GM20000 (cell line): ENCODE data around the gene CPVL.

Source experiments
- DNase-seq: peaks from one replicate; pipeline ENCODE4 v3.0.0; 2012; ENCODE audit warnings: low spot score
- TF ChIP-seq, protein P1 (sequence below): IDR thresholded peaks from 2 replicates; pipeline ENCODE4 v1.5.1; 2012; ENCODE audit warnings: mild to moderate bottlenecking, control low read depth; ENCODE audit errors: extremely low read depth, missing control alignments

Gene CPVL

DNA sequence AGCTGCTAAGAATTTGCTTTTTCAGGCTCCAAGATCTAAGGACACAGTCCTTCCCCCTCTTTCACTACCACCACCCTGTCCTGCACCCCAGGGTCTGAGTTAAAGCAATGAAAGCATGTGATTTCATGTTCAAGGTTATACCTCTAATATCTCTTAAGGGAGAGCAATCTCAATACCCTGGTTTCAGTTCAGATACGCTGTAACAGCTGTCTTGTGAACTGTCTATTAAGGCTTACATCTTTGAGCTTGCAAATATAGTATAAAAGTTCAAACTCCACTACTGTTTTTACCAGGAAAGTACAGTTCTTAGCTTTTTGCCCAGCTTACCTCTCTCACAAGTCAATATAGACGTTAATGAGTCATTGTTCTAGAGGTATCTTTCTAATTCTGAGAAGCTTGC is 2.6 kb downstream of the CPVL start:
- DNase-seq, result no peak
- TF ChIP-seq, protein P1, sequence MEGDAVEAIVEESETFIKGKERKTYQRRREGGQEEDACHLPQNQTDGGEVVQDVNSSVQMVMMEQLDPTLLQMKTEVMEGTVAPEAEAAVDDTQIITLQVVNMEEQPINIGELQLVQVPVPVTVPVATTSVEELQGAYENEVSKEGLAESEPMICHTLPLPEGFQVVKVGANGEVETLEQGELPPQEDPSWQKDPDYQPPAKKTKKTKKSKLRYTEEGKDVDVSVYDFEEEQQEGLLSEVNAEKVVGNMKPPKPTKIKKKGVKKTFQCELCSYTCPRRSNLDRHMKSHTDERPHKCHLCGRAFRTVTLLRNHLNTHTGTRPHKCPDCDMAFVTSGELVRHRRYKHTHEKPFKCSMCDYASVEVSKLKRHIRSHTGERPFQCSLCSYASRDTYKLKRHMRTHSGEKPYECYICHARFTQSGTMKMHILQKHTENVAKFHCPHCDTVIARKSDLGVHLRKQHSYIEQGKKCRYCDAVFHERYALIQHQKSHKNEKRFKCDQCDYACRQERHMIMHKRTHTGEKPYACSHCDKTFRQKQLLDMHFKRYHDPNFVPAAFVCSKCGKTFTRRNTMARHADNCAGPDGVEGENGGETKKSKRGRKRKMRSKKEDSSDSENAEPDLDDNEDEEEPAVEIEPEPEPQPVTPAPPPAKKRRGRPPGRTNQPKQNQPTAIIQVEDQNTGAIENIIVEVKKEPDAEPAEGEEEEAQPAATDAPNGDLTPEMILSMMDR, result no peak

DNA sequence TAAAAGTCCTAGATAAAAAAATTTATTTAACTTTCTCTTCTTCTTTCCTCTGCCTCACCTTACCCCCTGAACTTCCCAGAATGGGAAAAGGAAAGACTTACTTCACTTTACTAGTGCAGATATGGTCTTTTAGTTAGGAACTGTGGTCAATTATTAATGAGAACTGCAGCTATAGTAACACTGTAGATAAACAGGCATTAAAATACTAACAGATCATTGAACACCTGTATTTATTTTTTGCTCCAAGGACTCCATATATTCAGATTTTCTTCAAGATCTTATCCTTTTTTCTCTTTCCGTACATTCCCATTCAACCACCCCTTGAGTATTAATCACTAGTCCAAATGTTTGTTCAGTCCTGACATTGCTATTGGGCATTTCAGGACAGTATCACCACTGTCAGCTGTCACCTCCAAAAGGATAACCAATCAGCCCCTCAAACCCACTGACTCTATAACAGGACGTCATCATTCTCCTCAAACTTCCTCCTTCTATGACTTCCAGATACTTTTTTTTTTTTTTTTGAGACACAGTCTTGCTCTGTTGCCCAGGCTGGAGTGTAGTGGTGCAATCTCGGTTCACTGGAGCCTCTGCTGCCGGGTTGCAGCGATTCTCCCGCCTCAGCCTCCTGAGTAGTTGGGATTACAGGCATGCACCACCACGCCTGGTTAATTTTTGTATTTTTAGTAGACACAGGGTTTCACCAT is 4.2 kb downstream of the CPVL start:
- DNase-seq, result no peak
- TF ChIP-seq, protein P1, result no peak

DNA sequence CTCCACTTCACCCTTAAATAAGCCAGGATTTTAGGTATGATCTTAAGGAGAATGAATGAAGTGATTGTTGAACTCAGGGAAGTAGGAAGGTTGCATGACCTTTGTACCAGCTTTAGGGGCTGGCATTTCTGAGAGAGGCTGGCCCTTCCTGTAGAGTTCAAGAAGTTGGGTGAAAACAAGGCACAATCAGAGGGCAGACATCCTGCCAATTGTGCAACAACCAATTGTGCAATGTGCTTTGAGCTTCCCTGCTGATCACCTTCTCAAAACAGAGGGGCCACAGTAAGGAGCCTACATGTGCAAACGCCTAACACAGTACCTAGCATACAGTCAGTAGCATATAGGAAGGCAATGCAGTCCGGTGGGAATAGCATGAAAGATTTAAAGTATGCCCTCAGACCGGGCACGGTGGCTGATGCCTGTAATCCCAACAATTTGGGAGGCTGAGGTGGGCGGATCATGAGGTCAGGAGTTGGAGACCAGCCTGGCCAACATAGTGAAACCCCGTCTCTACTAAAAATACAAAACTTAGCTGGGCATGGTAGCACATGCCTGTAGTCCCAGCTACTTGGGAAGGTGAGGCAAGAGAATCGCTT is 5.4 kb downstream of the CPVL start:
- TF ChIP-seq, protein P1, result no peak
- no peak for DNase-seq

DNA sequence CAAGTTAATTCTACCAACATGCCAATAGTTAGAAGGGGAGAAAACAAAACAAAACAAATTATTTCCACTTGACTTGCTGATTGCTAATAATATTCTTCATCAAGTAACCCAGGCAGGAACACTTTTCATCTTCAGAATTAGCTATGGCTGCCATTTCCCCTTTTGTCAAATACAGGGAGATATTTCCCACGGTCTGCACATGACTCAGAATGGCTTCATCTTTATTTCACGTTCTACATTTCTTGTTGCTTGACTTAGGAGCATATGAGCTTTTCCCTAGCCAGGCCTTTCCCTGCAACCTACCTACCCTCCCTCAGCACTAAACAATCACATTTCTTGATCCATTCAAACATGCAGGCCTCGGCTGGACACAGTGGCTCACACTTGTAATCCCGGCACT is 6.5 kb downstream of the CPVL start:
- no peak for DNase-seq
- TF ChIP-seq, protein P1, result no peak

DNA sequence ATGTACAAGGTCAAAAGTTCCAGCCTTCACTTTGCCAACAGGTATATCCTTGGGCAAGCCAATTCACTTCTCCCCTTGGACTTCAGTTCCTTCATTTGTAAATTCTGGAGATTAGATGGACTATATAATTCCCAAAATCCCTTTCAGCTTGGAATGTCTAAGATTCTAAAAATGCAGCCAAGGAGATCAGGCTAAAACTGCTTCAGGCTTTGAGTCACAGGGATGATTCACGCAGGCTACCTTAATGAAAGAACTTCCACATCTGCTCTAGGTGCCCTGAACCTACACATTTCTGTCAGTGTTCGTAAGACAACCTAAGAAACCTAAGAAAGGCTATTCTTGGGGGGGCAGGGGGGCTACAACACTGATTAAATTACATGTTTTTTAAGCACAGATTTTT is 7.1 kb downstream of the CPVL start:
- TF ChIP-seq, protein P1, result no peak
- DNase-seq, result no peak

DNA sequence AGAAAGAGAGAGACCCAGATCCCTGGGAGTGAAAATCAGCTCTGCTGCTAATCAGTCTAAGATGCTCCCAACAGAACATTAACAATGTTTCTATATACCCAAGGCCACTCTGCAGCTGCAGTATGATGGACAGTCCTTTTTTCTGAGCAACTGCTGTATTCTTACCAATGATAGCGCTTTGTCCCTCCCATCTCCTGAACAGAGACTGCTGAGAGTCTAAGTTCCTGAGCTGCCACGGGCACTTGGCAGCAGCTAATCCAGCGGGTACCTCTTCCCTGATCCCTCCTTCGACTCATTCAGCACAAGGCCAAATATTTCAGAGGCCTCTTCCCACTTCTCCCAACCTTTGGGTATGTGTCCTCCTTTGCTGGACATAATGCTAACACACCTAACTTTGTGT is 7.7 kb downstream of the CPVL start:
- DNase-seq, result no peak
- TF ChIP-seq, protein P1, result no peak

DNA sequence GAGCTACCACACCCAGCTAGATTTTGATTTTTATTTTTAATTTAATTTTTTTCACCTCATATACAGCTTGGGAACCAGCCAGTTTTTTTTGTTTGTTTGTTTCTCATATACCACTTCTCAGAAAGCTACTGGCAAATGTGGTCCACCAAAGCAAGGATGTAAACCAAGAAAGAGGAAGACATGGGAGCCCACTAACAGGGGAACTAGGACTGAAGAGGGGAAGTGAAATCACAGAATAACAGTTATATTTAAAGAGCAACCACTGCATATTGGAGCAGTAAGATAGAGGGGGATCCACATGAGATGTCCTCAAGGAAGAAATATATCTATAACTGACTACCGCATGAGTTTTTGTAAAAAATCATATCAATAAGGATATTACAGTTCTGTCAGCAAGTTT is 10.5 kb downstream of the CPVL start:
- no peak for DNase-seq
- TF ChIP-seq, protein P1, result no peak
